Neural cell (in vitro differentiated cells): ENCODE measurements around the gene CASZ1. TPM values are rescaled to one million over a fixed set of nuclear protein-coding genes. Genes with fewer than 3 reads are reported as not detected.

ENCODE experiments used
- H2AFZ ChIP-seq: fragments of 200-600, 300-800 bp; sonication (generic), shearing (Covaris generic); 2 replicates; pipeline ENCODE4 v1.6.0; 2014; ENCODE audit warnings: low read depth, mild to moderate bottlenecking, antibody characterized with exemption, low read length, moderate library complexity
- H3F3A ChIP-seq: fragments of 200-600 bp; shearing (Covaris generic); 2 replicates; pipeline ENCODE4 v1.6.1; 2016; ENCODE audit warnings: mild to moderate bottlenecking, moderate library complexity, mixed read lengths, antibody characterized with exemption, low read length; ENCODE audit not compliant: insufficient read depth, poor library complexity, severe bottlenecking
- H3K27ac ChIP-seq: fragments of 200-600, 300-800 bp; sonication (generic), shearing (Covaris generic); 2 replicates; pipeline ENCODE4 v1.5.1; 2014; ENCODE audit warnings: mild to moderate bottlenecking, low read length, moderate library complexity
- H3K27me3 ChIP-seq: fragments of 300-800, 200-600 bp; sonication (generic), shearing (Covaris generic); 2 replicates; pipeline ENCODE4 v1.6.0; 2014; ENCODE audit warnings: mild to moderate bottlenecking, low read depth, low read length, moderate library complexity; ENCODE audit not compliant: insufficient read depth
- H3K36me3 ChIP-seq: fragments of 300-800, 200-600 bp; sonication (generic), shearing (Covaris generic); 2 replicates; pipeline ENCODE4 v1.5.1; 2014; ENCODE audit warnings: mild to moderate bottlenecking, antibody characterized with exemption, low read length, moderate library complexity; ENCODE audit not compliant: insufficient read depth
- H3K4me2 ChIP-seq: fragments of 300-800, 200-600 bp; sonication (generic), shearing (Covaris generic); 2 replicates; pipeline ENCODE4 v1.6.0; 2014; ENCODE audit warnings: mild to moderate bottlenecking, low read length
- H3K4me3 ChIP-seq: fragments of 300-800, 200-600 bp; sonication (generic), shearing (Covaris generic); 2 replicates; pipeline ENCODE4 v1.5.1; 2014; ENCODE audit warnings: mild to moderate bottlenecking, low read length, moderate library complexity
- H3K79me2 ChIP-seq: fragments of 200-600 bp; shearing (Covaris generic); replicated peaks from 2 replicates; pipeline ENCODE4 v1.6.0; 2014; ENCODE audit warnings: mild to moderate bottlenecking, low read length, moderate library complexity; ENCODE audit not compliant: insufficient read depth
- H3K9ac ChIP-seq: fragments of 300-800, 200-600 bp; sonication (generic), shearing (Covaris generic); 2 replicates; pipeline ENCODE4 v1.6.1; 2016; ENCODE audit warnings: mild to moderate bottlenecking, low read length, mixed read lengths
- H3K9me2 ChIP-seq: fragments of 200-600 bp; shearing (Covaris generic); 2 replicates; pipeline ENCODE4 v1.6.1; 2016; ENCODE audit warnings: mild to moderate bottlenecking, low read length, mixed read lengths; ENCODE audit not compliant: insufficient read depth
- H3K9me3 ChIP-seq: fragments of 200-600, 300-800 bp; sonication (generic), shearing (Covaris generic); 2 replicates; pipeline ENCODE4 v1.6.1; 2016; ENCODE audit warnings: mild to moderate bottlenecking, mixed run types, low read length, moderate library complexity, mixed read lengths
- H4K20me1 ChIP-seq: fragments of 200-600 bp; shearing (Covaris generic); 2 replicates; pipeline ENCODE4 v1.6.1; 2016; ENCODE audit warnings: mild to moderate bottlenecking, mixed run types; ENCODE audit not compliant: insufficient read depth
- CTCF ChIP-seq: fragments of 450-650 bp; IDR thresholded peaks from 2 replicates; pipeline ENCODE4 v1.5.1; 2014; ENCODE audit warnings: antibody characterized with exemption, mild to moderate bottlenecking, moderate library complexity; ENCODE audit not compliant: poor library complexity, severe bottlenecking
- EP300 ChIP-seq: fragments of 450-650 bp; conservative IDR thresholded peaks from 2 replicates; pipeline ENCODE4 v1.6.1; 2014; ENCODE audit warnings: antibody characterized with exemption, mild to moderate bottlenecking, moderate library complexity; ENCODE audit not compliant: poor library complexity, severe bottlenecking
- EZH2 ChIP-seq: fragments of 200-600, 300-800 bp; shearing (Covaris generic), sonication (generic); IDR thresholded peaks from 2 replicates; pipeline ENCODE4 v1.6.1; 2014; ENCODE audit warnings: antibody characterized with exemption, low read length, borderline replicate concordance, mild to moderate bottlenecking; ENCODE audit not compliant: insufficient read depth, poor library complexity, severe bottlenecking
- MXI1 ChIP-seq: fragments of 450-650 bp; conservative IDR thresholded peaks from 2 replicates; pipeline ENCODE4 v1.6.1; 2014; ENCODE audit warnings: antibody characterized with exemption, mild to moderate bottlenecking; ENCODE audit not compliant: poor library complexity, severe bottlenecking
- POLR2AphosphoS5 ChIP-seq: IDR thresholded peaks from 2 replicates; pipeline ENCODE4 v1.6.1; 2012
- RAD21 ChIP-seq: fragments of 450-650 bp; conservative IDR thresholded peaks from 2 replicates; pipeline ENCODE4 v1.6.1; 2014; ENCODE audit warnings: antibody characterized with exemption, mild to moderate bottlenecking, moderate library complexity
- REST ChIP-seq: IDR thresholded peaks from 2 replicates; pipeline ENCODE4 v1.6.1; 2012; ENCODE audit warnings: borderline replicate concordance
- SMC3 ChIP-seq: fragments of 450-650 bp; conservative IDR thresholded peaks from 2 replicates; pipeline ENCODE4 v1.6.1; 2014; ENCODE audit warnings: antibody characterized with exemption, mild to moderate bottlenecking, moderate library complexity; ENCODE audit not compliant: poor library complexity
- TAF1 ChIP-seq: IDR thresholded peaks from 2 replicates; pipeline ENCODE4 v1.6.1; 2012; ENCODE audit warnings: low read depth
- polyA plus RNA-seq: library from polyadenylated mRNA; depleted of rRNA; stranded (reverse); fragments of >200 nt; gene quantifications from 2 replicates; pipeline ENCODE4 v1.2.3, GENCODE V29; 2014

CASZ1 gene
- polyA plus RNA-seq, 1 donor from 2014 or later: 0.27 TPM

GRCh38 chr1:10835822-10836421 is 39.5 kb upstream of the CASZ1 start:
- H3K36me3 ChIP-seq: no peaks in the 10 kb centered on the region
- no peaks in the 10 kb centered on the region for H3K9me3 ChIP-seq
- H3K4me2 ChIP-seq: no peak overlapping the region
- no peaks in the 10 kb centered on the region for H3K9me2 ChIP-seq
- H3F3A ChIP-seq: no peaks in the 10 kb centered on the region
- no peak for TF ChIP-seq TAF1
- H3K79me2 ChIP-seq: no peaks in the 10 kb centered on the region
- no peak overlapping the region for H2AFZ ChIP-seq
- H3K4me3 ChIP-seq: no peak overlapping the region
- H3K27me3 ChIP-seq: peaks cover 4% of the 10 kb centered on the region
- no peaks in the 10 kb centered on the region for H4K20me1 ChIP-seq
- no peak overlapping the region for H3K27ac ChIP-seq
- H3K9ac ChIP-seq: no peak overlapping the region

GRCh38 chr1:10835421-10835820 is 39.0 kb upstream of the CASZ1 start:
- Histone ChIP-seq H2AFZ (no peak overlapping the region), H3F3A (no peaks in the 10 kb centered on the region), H4K20me1 (no peaks in the 10 kb centered on the region), H3K79me2 (no peaks in the 10 kb centered on the region), H3K9me3 (no peaks in the 10 kb centered on the region), H3K4me3 (no peak overlapping the region), H3K27ac (no peak overlapping the region), H3K4me2 (no peak overlapping the region), H3K27me3 (peaks cover 4% of the 10 kb centered on the region), H3K36me3 (no peaks in the 10 kb centered on the region), H3K9me2 (no peaks in the 10 kb centered on the region), H3K9ac (no peak overlapping the region)
- TF ChIP-seq REST: no peak
- TF ChIP-seq POLR2AphosphoS5: no peak
- TF ChIP-seq TAF1: no peak
- no peak for TF ChIP-seq MXI1
- TF ChIP-seq SMC3: no peak
- TF ChIP-seq EP300: no peak
- TF ChIP-seq EZH2: no peak
- no peak for TF ChIP-seq CTCF
- TF ChIP-seq RAD21: no peak
